Loucy (cell line): ENCODE data around the gene F12.

Experiments used
- H2AFZ ChIP-seq: fragments of 200-600 bp; sonication (generic); 2 replicates; pipeline ENCODE4 v1.6.0; 2016; ENCODE audit warnings: antibody characterized with exemption, mild to moderate bottlenecking, low read length, moderate library complexity
- H3F3A ChIP-seq: fragments of 200-600 bp; 2 replicates; pipeline ENCODE4 v1.6.0; 2016; ENCODE audit warnings: antibody characterized with exemption, low read depth, mild to moderate bottlenecking
- H3K27me3 ChIP-seq: fragments of 200-600 bp; sonication (generic); 2 replicates; pipeline ENCODE4 v1.6.1; 2014; ENCODE audit warnings: low read length, mild to moderate bottlenecking; ENCODE audit not compliant: insufficient read depth, poor library complexity, severe bottlenecking
- H3K36me3 ChIP-seq: fragments of 200-600 bp; sonication (generic); 2 replicates; pipeline ENCODE4 v1.6.1; 2016; ENCODE audit warnings: low read length; ENCODE audit not compliant: insufficient read depth
- H3K4me1 ChIP-seq: fragments of 200-600 bp; sonication (generic); 2 replicates; pipeline ENCODE4 v1.5.1; 2014; ENCODE audit warnings: low read length, mild to moderate bottlenecking; ENCODE audit not compliant: insufficient read depth, poor library complexity, severe bottlenecking
- H3K4me2 ChIP-seq: fragments of 200-600 bp; sonication (generic); 2 replicates; pipeline ENCODE4 v1.6.0; 2014; ENCODE audit warnings: antibody characterized with exemption, low read length, low read depth, mild to moderate bottlenecking; ENCODE audit not compliant: poor library complexity, severe bottlenecking
- H3K4me3 ChIP-seq: fragments of 200-600 bp; sonication (generic); 2 replicates; pipeline ENCODE4 v1.5.1; 2014; ENCODE audit warnings: low read length, mild to moderate bottlenecking, mixed read lengths; ENCODE audit not compliant: poor library complexity, severe bottlenecking
- H3K79me2 ChIP-seq: fragments of 200-600 bp; sonication (generic); 2 replicates; pipeline ENCODE4 v1.6.1; 2014; ENCODE audit warnings: low read length; ENCODE audit not compliant: insufficient read depth
- H3K9ac ChIP-seq: fragments of 200-600 bp; sonication (generic); 2 replicates; pipeline ENCODE4 v1.6.0; 2014; ENCODE audit warnings: mild to moderate bottlenecking, low read depth, low read length, moderate library complexity; ENCODE audit not compliant: poor library complexity, severe bottlenecking
- H3K9me2 ChIP-seq: fragments of 200-600 bp; sonication (generic); replicated peaks from 2 replicates; pipeline ENCODE4 v1.6.1; 2016; ENCODE audit warnings: low read depth, low read length, mixed read lengths
- H3K9me3 ChIP-seq: fragments of 200-600 bp; sonication (generic); 2 replicates; pipeline ENCODE4 v1.6.1; 2014; ENCODE audit warnings: mild to moderate bottlenecking, antibody characterized with exemption, low read length, low read depth; ENCODE audit not compliant: insufficient read depth
- H4K20me1 ChIP-seq: fragments of 200-600 bp; sonication (generic); 2 replicates; pipeline ENCODE4 v1.6.0; 2014; ENCODE audit warnings: antibody characterized with exemption, low read length, mild to moderate bottlenecking; ENCODE audit not compliant: insufficient read depth, poor library complexity, severe bottlenecking
- CTCF ChIP-seq: fragments of 200-600 bp; sonication (generic); conservative IDR thresholded peaks from 2 replicates; pipeline ENCODE4 v1.5.1; 2014; ENCODE audit warnings: mild to moderate bottlenecking, antibody characterized with exemption, low read length
- EZH2phosphoT487 ChIP-seq: fragments of 200-600 bp; IDR thresholded peaks from 2 replicates; pipeline ENCODE4 v1.6.1; 2018; ENCODE audit warnings: antibody characterized with exemption, mild to moderate bottlenecking, moderate library complexity, borderline replicate concordance

Gene F12

GRCh38 chr5:177435847-177436536 lies 26.6 kb upstream of the F12 start:
- Histone ChIP-seq H3K9ac (no peak overlapping the region), H3K36me3 (peaks cover 36% of the 10 kb centered on the region; the same call in 1 of the 2 replicates), H3F3A (no peaks in the 10 kb centered on the region), H3K4me2 (no peak overlapping the region), H3K27me3 (no peaks in the 10 kb centered on the region), H3K4me3 (no peak overlapping the region), H3K9me3 (no peaks in the 10 kb centered on the region), H3K4me1 (peaks cover 17% of the 10 kb centered on the region), H3K79me2 (peaks cover 19% of the 10 kb centered on the region; the same call in 1 of the 2 replicates), H4K20me1 (no peaks in the 10 kb centered on the region), H3K9me2 (no peaks in the 10 kb centered on the region), H2AFZ (no peak overlapping the region)
- TF ChIP-seq CTCF: no peak
- no peak for TF ChIP-seq EZH2phosphoT487

- H3K4me1 ChIP-seq: peaks cover 25% of the 10 kb centered on the region
- H3K36me3 ChIP-seq: peaks cover 36% of the 10 kb centered on the region; the same call in 1 of the 2 replicates
- no peak overlapping the region for H3K4me2 ChIP-seq
- H3F3A ChIP-seq: no peaks in the 10 kb centered on the region
- no peak for TF ChIP-seq CTCF
- TF ChIP-seq EZH2phosphoT487: no peak
- H4K20me1 ChIP-seq: peaks cover 2% of the 10 kb centered on the region
- H3K9me3 ChIP-seq: no peaks in the 10 kb centered on the region
- H3K9me2 ChIP-seq: no peaks in the 10 kb centered on the region
- no peaks in the 10 kb centered on the region for H3K27me3 ChIP-seq
- no peak overlapping the region for H2AFZ ChIP-seq
- H3K79me2 ChIP-seq: peaks cover 28% of the 10 kb centered on the region
- H3K4me3 ChIP-seq: no peak overlapping the region
- H3K9ac ChIP-seq: no peak overlapping the region
These were observed 25.8 kb upstream of the F12 start for GRCh38 chr5:177434942-177435738.

GRCh38 chr5:177434437-177434836 lies 25.1 kb upstream of the F12 start:
- TF ChIP-seq EZH2phosphoT487: no peak
- TF ChIP-seq CTCF: no peak
- Histone ChIP-seq H3K36me3 (peaks cover 36% of the 10 kb centered on the region; the same call in 1 of the 2 replicates), H3F3A (no peaks in the 10 kb centered on the region), H3K9ac (no peak overlapping the region), H3K4me1 (peaks cover 32% of the 10 kb centered on the region), H3K9me3 (no peaks in the 10 kb centered on the region), H3K9me2 (no peaks in the 10 kb centered on the region), H3K79me2 (peaks cover 35% of the 10 kb centered on the region), H3K4me2 (no peak overlapping the region), H4K20me1 (peaks cover 7% of the 10 kb centered on the region), H2AFZ (no peak overlapping the region), H3K27me3 (no peaks in the 10 kb centered on the region), H3K4me3 (no peak overlapping the region)
